GM21717 (cell line): ENCODE data around the gene PLA2G5.

Experiments
- ATAC-seq: cut with Tn5 transposase; IDR thresholded peaks from one replicate; pipeline ENCODE4 v1.9.1; 2021; ENCODE audit warnings: mild to moderate bottlenecking, moderate library complexity; ENCODE audit not compliant: unreplicated experiment

PLA2G5 gene

DNA sequence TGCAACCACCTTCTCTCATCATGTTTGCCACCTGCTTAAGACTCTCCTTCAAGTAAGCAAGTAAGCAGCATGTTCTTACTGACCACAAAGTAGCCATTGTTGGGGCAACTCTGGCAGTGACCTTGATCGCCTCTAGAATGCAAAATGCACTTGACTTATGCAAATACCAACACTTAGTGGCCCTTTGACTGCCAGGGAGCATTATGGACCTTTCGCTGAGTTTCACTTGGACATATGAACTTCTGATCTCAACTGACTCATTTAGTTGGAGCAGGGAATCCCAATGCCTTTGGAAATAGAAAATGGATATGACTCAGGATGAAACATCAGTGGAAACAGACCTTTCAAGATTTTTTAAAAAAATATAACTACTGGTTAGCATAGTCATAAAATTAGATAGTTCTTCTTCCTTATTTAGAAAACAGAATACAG is 6.1 kb upstream of the PLA2G5 start:
- no peak for ATAC-seq

DNA sequence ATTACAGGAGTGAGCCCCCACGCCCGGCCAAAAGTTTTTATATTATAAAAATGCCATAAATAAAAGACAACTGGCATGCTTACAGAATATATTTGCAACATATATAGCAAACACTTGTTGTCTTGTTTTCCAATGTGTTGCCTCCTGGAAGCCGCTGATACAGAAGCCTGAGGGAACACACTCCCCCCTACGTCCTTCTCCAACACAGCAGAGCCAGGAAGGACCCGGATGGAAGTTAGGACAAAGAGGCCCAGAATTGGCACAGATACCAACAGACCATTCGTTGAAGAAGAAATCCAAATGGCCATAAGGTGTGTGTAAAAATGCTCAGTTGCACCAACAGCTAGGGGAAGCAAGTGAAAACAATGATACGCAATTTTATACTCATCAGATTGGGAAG is 1.3 kb upstream of the PLA2G5 start:
- no peak for ATAC-seq

DNA sequence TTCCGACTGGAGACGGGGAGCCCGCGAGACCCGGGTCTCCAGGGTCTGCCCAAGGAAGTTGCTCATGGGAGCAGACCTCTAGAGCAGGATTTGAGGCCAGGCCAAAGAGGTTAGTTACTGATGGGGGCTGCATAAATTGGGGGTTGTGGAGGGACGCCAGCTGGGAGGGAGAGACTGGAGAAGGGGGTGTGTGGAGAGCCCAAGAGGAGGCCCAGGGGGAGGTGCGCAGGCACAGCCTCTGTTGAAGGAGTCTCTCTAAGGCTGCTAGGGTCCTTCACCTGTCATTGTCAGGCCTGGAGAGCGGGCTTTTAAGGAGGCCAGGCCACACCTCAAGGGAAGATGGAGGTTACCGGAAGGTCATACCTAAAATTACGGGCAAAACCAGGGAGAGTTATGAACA is 363 bp downstream of the PLA2G5 start:
- no peak for ATAC-seq

DNA sequence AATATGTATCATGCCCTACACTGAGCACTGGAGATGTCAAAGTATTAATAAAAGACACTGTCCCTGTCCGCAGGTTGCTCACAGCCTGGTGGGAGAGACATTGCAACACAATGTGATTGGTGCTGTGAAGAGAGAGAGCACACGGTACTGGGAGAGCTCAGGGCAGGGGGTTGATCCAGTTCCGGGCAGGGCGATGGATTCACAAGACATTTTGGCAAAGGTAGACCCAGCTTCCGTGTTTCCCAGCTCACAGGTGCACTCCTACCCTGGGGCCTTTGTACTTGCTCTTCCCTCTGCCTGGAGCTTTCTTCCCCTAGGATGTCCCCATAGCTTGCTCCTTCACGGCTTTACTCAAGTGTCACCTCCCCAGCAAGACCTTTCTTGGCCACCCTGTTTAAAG is 1.4 kb downstream of the PLA2G5 start:
- no peak for ATAC-seq

DNA sequence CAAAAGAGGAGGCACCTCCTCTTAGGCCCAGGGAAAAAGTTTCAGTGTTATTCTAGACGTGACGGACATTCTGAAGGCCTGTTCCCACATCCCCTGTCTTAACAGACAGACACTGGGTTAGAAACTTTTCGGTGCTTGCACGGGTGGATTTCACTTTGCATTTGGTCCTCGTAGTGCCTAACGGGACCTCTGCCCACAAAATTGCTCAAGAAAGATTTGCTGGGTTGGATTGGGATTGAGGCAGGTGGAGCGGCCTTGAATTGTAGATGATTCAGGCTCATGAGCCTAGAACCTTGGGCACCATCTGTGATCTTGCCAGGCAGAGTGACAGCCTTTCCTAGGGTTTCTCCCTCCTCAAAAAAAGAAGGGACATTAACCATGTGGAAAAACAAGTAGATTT is 2.8 kb downstream of the PLA2G5 start:
- no peak for ATAC-seq

DNA sequence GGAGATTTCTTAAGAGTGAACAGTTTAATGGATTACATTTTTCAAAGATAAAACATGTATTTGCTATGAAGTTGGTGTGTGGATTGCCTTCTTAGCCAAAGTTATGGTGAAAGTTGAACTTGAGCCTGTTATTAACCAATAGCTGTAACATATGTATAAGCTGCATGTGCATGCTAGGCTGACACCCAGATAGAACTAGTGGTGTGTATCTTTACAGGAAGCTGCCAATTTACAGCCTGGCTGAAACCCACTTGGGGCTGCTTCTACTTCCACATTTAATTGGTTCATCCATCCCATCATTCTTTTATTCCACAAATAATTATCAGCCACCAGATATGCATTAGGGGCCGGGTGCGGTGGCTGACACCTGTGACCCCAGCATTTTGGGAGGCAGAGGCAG is 3.3 kb downstream of the PLA2G5 start:
- no peak for ATAC-seq

DNA sequence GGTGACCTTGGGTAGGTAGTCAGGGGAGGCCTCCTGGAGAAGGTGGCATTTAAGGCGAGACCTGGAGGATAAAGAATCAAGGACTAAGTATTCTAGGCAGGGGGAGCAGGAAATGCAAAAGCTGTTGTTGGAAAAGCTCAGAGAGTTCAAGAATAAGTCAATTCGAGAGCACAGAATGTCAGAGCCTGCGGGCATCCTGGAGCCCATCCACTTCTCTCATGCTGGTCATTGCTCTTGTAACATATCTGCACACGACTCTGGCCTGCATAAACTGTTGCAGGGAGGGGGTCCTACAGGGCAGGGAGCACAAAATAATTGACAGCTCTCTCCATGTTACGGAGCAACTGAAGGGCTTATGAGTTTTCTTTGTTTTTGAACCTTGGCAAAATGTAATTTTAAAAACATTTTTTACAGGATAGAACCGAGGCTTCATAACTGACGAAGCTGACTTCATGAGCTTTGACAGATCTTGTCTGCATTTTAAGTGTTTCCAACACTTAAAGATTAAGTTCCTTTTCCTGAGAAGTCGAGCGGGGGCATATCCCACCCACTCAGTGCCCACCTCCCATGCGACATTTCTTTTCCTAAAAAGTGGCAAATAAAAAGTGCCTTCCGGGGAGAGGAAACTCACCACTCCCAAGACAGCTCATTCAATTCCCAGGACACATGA is 4.2 kb downstream of the PLA2G5 start:
- ATAC-seq, result no peak

DNA sequence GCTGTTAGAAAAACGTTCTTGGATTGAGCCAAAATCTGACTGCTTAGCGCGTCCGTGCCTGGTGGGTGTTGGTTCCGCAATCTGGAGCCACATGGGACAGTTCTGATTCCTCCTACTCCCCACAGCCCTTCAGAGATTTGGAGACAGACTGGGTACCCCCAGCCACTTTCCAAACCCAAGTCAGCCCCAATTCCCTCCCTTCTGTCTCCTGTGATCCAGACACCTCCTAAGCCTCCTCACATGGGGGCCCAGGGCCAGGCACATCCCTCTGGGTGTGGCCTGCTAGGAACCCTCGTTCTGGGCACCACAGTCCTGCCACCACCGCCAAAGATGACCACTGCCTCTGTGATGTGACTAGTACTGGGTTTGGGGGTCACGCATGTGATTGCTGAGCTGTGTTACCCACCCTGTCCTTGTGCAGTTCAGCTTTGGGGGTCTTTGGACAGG is 4.8 kb downstream of the PLA2G5 start:
- ATAC-seq, result no peak

DNA sequence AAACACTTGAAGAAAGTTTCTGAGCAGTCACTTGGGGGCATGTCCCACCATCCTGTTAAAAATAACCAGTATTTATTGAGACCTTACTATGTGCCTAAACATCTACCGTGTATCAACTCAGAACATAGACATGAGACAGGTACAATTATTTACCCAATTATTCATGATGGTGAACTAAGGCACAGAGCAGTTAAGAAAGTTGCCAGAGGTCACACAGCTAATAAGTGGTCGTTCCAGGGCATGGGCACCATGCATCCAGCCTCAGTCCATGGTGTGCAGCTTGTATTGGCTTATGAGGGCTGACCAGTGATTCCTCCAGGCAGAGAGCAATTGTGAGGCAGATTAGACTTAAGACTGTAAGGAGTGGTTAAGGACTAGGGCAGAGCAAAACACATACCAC is 5.4 kb downstream of the PLA2G5 start:
- no peak for ATAC-seq

DNA sequence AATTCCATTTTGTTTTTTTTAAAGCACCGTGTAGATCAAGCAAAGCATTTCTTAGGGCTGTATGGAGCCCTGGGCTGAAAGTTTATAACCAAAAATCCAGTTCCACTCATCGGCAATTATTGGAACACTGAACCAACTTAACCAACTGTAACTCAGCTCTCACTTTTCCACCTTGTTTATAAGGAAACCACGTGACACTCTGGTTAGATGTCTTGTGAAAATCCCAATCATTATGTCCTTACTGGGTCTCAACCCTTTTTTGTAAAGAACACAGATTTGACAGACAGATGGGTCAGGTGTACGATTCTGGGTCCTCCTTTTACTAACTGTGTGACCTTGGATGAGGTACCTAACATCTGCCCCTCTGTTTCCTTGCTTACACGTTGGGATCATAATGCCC is 6.2 kb downstream of the PLA2G5 start:
- no peak for ATAC-seq

DNA sequence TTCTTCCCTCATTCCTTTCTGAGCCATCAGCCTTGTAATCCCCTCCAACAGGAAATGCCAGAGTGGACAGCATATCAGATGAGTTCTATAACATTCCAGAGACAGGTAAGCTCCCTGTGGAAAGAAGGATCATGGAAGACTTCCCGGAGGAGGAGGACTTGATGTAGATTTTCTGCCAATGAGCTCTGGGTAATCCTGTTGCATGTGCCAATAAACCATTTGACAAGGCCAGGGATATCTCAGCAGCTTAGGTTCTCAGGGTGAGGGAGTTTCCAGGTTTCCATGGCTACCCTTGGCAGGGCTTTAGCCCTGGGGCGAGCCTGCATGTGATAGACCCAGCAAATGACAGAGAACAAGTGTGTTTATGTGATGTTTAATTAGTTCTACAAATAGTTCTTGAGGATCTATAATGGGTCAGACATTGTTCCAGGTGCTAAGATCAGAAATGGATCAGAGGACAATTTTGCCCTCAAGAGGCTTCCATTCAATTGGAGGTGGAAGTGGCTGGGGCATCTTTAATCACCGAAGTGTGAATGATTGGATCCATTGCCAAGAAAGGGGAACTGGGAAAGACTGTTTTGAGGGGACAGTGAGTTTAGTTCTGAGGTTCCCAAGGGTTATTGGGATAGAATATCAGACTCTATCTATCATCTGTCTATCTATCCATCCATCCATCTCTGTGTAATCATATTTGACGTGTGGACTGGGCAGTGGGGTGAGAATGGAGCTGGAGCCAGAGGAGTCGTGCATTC is 6.9 kb downstream of the PLA2G5 start:
- ATAC-seq, result no peak

DNA sequence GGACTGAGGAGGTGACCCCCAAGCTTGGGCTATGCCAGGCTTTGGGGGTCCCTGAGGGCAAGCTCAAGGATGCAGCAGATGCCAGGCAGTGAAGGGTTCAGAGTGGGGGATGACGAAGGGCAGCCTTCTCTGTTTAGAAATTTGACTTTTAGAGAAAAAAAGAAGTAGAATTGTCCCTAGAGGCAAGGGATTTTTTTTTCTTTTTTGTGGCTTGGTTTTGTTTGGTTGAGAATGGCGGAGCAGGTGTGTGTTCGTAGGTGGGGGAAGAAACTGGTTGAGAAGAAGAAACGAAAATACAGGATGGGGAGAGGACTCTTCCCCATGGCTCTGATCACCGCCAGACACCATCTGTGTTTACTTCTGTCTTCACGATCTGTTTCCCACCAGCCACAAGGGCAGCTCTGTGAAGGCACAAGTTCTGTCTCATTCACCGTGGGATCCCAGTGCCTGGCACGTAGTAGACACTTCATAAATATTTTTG is 8.2 kb downstream of the PLA2G5 start:
- ATAC-seq, result peak; percentile 37

DNA sequence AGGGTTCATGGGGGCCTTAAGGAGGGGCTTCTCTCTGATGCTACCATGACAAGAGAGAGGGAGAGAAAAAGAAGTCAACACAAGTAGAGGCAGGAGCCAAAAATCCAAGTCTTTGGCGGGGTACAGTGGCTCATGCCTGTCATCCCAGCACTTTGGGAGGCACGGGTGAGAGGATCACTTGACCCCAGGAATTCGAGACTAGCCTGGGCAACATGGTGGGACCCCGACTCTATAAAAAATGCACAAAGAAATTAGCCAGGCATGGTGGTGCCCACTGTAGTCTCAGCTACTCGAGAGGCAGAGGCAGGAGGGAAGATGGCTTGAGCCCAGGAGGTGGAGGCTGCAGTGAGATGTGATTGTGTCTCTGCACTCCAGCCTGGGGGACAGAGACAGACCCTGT is 8.7 kb downstream of the PLA2G5 start:
- no peak for ATAC-seq

DNA sequence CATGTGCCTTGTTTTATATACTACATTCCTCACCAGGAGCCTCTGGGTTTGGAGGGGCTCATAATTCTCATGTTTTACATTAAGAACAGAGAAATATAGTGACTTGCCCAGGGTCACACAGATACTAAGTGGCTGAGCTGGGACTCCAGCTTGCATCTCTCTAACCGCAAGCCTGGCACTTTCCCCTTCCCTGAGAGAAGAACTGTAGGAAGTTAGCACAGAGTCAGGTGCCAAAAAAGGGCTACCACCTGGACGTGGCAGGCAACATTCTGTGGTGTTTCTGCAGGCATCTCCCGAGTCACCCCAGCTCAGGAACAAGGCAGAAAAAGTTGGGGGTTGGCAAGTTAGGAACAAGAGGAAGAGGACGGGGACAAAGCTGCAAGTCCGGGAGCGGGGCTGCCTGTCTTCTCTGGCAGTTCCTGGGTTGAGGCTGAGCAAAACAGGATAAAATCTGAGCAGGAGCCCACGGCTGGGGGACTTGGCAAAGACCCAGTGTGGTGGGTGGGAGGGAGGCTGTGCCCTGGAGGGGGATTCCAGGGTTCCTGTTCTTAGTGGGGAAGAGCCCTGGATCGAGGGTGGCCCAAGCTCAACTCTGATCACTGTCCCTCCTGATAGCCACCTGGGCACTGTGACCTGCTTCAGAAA is 9.8 kb downstream of the PLA2G5 start:
- ATAC-seq, result no peak

DNA sequence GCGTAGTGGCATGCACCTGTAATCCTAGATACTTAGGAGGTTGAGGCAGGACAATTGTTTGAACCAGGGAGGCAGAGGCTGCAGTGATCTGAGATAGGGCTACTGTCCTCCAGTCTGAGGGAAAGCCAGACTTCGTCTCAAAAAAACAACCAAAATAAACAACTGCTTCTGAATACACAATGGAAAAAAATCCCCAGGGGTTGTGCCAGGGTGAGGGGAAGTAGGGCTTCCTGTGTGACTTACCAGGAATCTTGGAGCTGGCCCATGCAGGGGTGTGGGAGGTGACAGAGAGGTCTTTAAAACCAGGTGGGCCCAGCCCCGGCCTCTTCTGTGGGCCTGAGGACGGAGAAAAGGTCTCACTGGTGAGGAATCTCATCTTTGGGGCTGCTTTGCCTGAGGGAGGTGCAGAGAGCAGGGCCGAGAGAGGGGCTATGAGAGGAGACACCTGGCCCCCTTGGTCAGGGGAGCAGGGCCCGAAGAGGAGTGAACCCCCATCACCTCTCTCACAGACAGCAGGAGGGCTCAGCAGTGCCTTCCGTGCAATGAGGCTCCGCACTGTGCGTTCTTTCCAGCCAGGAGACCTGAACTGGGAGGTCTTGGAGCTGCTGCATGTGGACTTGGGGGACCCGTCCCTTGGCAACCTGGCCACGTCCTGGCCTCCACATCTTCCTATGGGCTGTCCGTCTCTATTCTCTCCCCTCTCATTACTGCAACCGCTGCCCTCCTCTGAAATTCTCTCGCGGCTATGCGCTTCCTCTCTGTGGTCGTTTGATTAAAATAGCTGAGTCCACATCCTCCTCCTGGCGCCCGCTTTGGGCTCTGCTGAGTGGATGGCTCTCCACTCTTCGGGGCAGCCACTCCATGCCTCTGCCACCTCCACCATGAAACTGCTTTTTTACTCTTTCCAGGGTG is 10.7 kb downstream of the PLA2G5 start:
- no peak for ATAC-seq

DNA sequence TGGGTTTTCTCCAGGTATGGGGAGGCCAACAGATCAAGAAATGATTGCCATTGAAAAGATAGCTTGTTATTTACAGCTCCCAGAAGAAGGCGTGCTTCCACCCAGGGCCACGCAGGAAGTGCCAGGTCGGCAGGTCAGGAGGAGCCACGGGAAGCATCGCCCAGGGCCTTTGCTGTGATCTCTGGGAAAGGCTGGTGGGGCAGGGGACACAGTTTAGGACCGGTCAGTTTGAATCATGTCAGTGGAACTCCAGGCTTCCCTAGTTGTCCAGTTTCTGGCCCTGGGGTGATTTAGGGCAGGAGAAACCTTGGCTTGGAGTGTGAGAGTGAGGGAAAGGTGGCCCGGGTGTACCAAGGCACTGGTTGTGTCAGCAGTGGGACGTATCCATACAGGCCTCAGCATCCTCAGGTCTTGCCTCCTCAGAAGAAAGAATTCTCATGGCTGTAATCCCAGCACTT is 11.4 kb downstream of the PLA2G5 start:
- no peak for ATAC-seq

DNA sequence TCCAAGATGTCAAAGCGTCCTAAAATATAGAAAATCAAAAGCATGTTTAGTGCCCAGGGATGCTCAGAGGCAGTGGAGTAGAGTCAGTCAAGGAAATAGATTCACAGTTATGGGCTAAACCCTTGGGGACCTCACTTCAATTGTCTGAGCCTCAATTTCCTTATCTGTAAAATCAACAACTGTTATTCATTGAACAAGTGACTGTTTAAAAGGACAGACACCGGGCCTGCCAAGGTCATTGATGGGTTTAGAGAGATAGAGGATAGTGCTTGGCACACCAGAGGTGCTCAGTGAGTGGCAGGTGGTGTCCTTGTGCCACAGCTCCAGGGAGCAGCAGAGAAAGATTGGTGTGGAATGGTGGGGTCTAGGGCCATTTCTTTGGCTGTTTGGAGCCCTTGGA is 12.8 kb downstream of the PLA2G5 start:
- ATAC-seq, result no peak

DNA sequence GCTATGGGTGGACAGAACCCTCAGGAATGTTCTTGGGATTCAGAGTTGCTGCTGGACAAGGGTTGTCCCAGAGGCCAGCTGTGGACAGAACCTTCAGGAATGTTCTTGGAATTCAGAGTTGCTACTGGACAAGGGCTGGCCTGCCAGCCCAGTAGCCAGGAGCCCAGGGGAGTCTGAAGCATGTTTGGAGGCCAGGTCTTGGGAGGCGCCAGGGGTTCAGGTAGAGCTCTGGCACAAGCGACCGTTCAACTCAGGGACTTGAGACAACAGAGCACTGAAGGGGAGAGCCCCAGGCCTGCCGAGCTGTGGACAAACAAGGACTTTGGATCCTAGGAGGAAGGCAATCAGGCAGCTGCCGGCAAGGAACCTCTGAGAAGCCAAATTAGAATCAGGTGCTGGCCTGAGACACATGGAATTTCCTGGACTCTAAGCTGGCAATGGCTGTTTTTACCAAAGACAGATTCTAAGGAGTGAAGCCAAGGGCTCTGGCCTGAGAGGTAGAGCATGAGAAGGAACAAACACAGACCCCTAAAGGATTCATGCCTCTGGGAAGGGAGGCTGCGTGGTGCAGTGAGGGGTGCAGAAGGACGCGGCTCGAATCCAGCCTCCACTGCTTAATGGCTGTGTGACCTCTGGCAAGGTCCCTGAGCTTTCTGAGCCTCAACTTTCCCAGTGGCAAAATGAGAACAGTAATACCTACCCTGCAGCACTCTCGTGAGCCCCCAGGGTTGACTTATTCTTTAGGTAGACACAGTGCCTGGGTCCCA is 13.4 kb downstream of the PLA2G5 start:
- no peak for ATAC-seq

DNA sequence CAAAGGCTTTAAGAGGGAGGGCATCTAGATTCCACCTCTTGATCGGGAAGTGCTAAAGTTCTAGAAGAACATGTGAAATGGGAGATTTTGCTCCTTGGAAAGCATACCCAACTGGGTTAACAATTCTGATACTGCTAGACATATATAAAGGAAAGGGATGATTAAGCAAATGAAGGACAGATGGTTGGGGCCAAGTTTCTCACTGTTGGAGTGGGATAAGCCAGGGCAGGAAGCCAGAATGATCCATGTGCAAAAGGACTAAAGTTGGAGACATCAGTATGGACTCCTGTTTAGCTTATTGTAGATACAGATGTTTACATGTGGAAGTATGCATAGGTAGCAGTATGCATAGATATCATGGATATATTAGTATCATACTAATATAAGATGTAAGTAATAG is 16.8 kb downstream of the PLA2G5 start:
- no peak for ATAC-seq

DNA sequence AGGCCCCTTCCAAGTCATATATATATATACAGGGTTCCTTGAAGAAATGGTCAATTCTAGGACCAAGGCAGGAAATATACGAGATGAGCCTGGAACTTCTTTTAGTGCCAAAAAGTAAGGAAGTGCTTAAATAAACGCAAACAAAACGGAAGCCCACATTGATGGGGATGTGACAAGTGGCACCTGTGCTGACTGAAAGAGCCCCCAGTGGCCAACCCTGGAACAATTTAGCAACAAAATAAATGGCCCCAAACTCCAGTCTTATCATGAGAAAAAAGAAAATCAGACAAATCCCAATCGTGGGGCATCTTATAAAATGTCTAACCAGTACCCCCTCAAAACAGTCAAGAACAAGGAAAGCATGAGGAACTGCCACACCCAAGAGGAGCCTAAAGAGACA is 17.7 kb downstream of the PLA2G5 start:
- no peak for ATAC-seq
